Sigmoid colon (tissue), 7 donors: ENCODE results near the gene IL17RA. TPM values are rescaled to one million over a fixed set of nuclear protein-coding genes. Genes with fewer than 3 reads are reported as not detected.
A peak's percentile ranks its signal among the peaks of the same experiment; 100 is the strongest.

Experiments used
- DNase-seq: peaks from one replicate; pipeline ENCODE4 v3.0.0-alpha.2; 2019
- H3K27ac ChIP-seq, 4 donors: fragments of 200-600 bp; sonication (generic); one replicate each; pipeline ENCODE4 v1.5.1; 2016 to 2019; ENCODE audit warnings: mild to moderate bottlenecking in 1 of 4
- H3K27me3 ChIP-seq, 3 donors: fragments of 200-600 bp; sonication (generic); one replicate each; pipeline ENCODE4 v1.5.1; 2019; ENCODE audit warnings: mild to moderate bottlenecking in 1 of 3
- H3K36me3 ChIP-seq, 4 donors: fragments of 200-600 bp; sonication (generic); one replicate each; pipeline ENCODE4 v1.5.1; 2016 to 2019
- H3K4me1 ChIP-seq, 4 donors: fragments of 200-600 bp; sonication (generic); one replicate each; pipeline ENCODE4 v1.5.1; 2017 to 2019
- H3K4me3 ChIP-seq, 4 donors: fragments of 200-600 bp; sonication (generic); one replicate each; pipeline ENCODE4 v1.5.1; 2017 to 2019; ENCODE audit warnings: mild to moderate bottlenecking in 2 of 4, moderate library complexity in 1 of 4
- H3K9me3 ChIP-seq, 4 donors: fragments of 200-600 bp in 3 of 4; sonication (generic) in 3 of 4; one replicate each; pipeline versions ENCODE4 v1.5.1 to v1.6.1; 2013 to 2019
- CTCF ChIP-seq, 4 experiments: fragments of 450-650 bp in 3 of 4; fragments of 200-600 bp in 1 of 4; IDR thresholded peaks; one replicate each; pipeline ENCODE4 v1.5.1; 2016 to 2019; ENCODE audit warnings: antibody characterized with exemption in 4 of 4, mild to moderate bottlenecking in 3 of 4, moderate library complexity in 2 of 4
- EP300 ChIP-seq, 4 donors: sonication (generic); formaldehyde crosslinking; IDR thresholded peaks; one replicate each; pipeline ENCODE4 v1.6.1; 2017; ENCODE audit warnings: antibody characterized with exemption in 4 of 4
- POLR2A ChIP-seq, 2 donors: fragments of 450-650 bp; IDR thresholded peaks; one replicate each; pipeline ENCODE4 v1.6.1; 2016; ENCODE audit warnings: antibody characterized with exemption in 2 of 2, mild to moderate bottlenecking in 2 of 2, moderate library complexity in 2 of 2
- POLR2AphosphoS5 ChIP-seq, 4 donors: sonication (generic); formaldehyde crosslinking; IDR thresholded peaks; one replicate each; pipeline ENCODE4 v1.6.1; 2017; ENCODE audit warnings: antibody characterized with exemption in 4 of 4
- WGBS, 2 donors: extraction: QIAGEN DNeasy Blood & Tissue Kit; methylation state at CpG; one replicate each; pipeline ENCODE4 v1.1.7; 2013; 5-methylcytosine and 5-hydroxymethylcytosine counted together
- intact Hi-C: fragments of 100-400 bp; cut with DNase I; formaldehyde crosslinking; loops from one replicate; pipeline ENCODE4 v1.15.1; 2023
- polyA plus RNA-seq, 3 donors: library from polyadenylated mRNA; stranded (reverse); fragments of 200-250 nt; gene quantifications; one replicate each; pipeline ENCODE4 v1.2.3, GENCODE V29; 2013
- total RNA-seq, 4 donors: library from RNA; depleted of rRNA; stranded (reverse); fragments of >200 nt; gene quantifications; one replicate each; pipeline ENCODE4 v1.1.0, GENCODE V29; 2016
- donor health status: healthy with polysubstance abuse.
- donor health status: Bipolar disorder and iron deficiency.
- donor health status: healthy.

IL17RA gene
- total and polyA plus RNA-seq, 7 donors, result 1.2 to 10.4 (median 8.2) TPM

- 79 to 83% methylated on average over 3 of the region's 3 CpGs for WGBS, 2 donors
- peaks cover 0 to 45% (median 26%) of the 10 kb centered on the region in 4 donors for H3K4me1 ChIP-seq
- H3K9me3 ChIP-seq, result no peaks in the 10 kb centered on the region
- H3K27me3 ChIP-seq, result no peaks in the 10 kb centered on the region
- TF ChIP-seq CTCF (IDR thresholded peaks at IDR 0.05) (no peak), EP300 (IDR thresholded peaks at IDR 0.05) (no peak)
- no peak overlapping the region for H3K4me3 ChIP-seq
- no peak for DNase-seq
- H3K27ac ChIP-seq, result no peak overlapping the region
- H3K36me3 ChIP-seq, result no peaks in the 10 kb centered on the region
- intact Hi-C loops, result loop anchor here (5.0 kb wide), 2 partner anchors 74 to 481 kb away; partner anchors contain the start of genes BCL2L13 and IL17RA
Observed at GRCh38 chr22:17155941-17156340, 71.1 kb downstream of the IL17RA start.

GRCh38 chr22:17157714-17158113 is 72.9 kb downstream of the IL17RA start:
- Histone ChIP-seq H3K27ac (peak overlapping the region in 2 of 4 donors; percentile 91), H3K27me3 (no peaks in the 10 kb centered on the region), H3K9me3 (no peaks in the 10 kb centered on the region), H3K36me3 (no peaks in the 10 kb centered on the region), H3K4me3 (peak overlapping the region; percentile 44 to 77 (median 63)), H3K4me1 (peaks cover 0 to 45% (median 26%) of the 10 kb centered on the region in 4 donors)
- intact Hi-C loops, result loop anchor here (5.0 kb wide), 2 partner anchors 75 to 480 kb away; partner anchors contain the start of genes BCL2L13 and IL17RA
- no peak for DNase-seq
- no peak for TF ChIP-seq POLR2AphosphoS5 (IDR thresholded peaks at IDR 0.05)
- TF ChIP-seq CTCF (IDR thresholded peaks at IDR 0.05), result no peak
- no peak for TF ChIP-seq POLR2A (IDR thresholded peaks at IDR 0.05)
- TF ChIP-seq EP300 (IDR thresholded peaks at IDR 0.05), result no peak
- WGBS, 2 donors, result 76 to 92% methylated on average over 3 of the region's 3 CpGs

GRCh38 chr22:17158176-17158567 is 73.4 kb downstream of the IL17RA start:
- no peaks in the 10 kb centered on the region for H3K36me3 ChIP-seq
- H3K27me3 ChIP-seq, result no peaks in the 10 kb centered on the region
- H3K27ac ChIP-seq, result peak overlapping the region; percentile 88 to 93 (median 91)
- DNase-seq, result no peak
- intact Hi-C loops, result loop anchor here (5.0 kb wide), 2 partner anchors 76 to 479 kb away; partner anchors contain the start of genes BCL2L13 and IL17RA
- WGBS, 2 donors, result 36 to 52% methylated on average over 17 of the region's 17 CpGs
- TF ChIP-seq EP300 (IDR thresholded peaks at IDR 0.05), result no peak
- no peak for TF ChIP-seq POLR2AphosphoS5 (IDR thresholded peaks at IDR 0.05)
- no peak for TF ChIP-seq CTCF (IDR thresholded peaks at IDR 0.05)
- TF ChIP-seq POLR2A (IDR thresholded peaks at IDR 0.05), result no peak
- no peaks in the 10 kb centered on the region for H3K9me3 ChIP-seq
- peaks cover 0 to 45% (median 26%) of the 10 kb centered on the region in 4 donors for H3K4me1 ChIP-seq
- H3K4me3 ChIP-seq, result peak overlapping the region; percentile 44 to 77 (median 63)

GRCh38 chr22:17158568-17159503 is 74.0 kb downstream of the IL17RA start, which contains the start of gene HDHD5:
Gene HDHD5, minus strand, starts transcription at chr22:17159277. Its CDS starts 26 bp downstream, at chr22:17159251.
- Histone ChIP-seq H3K9me3 (no peaks in the 10 kb centered on the region), H3K36me3 (no peaks in the 10 kb centered on the region), H3K27ac (peak within 1 kb of the TSS; percentile 88 to 93 (median 91)), H3K4me1 (peaks cover 0 to 45% (median 26%) of the 10 kb centered on the region in 4 donors), H3K27me3 (no peaks in the 10 kb centered on the region), H3K4me3 (peak within 1 kb of the TSS; percentile 44 to 77 (median 63))
- WGBS, 2 donors, result 1% methylated on average over 114 of the region's 114 CpGs
- intact Hi-C loops, result loop anchor here (1.0 to 5.0 kb wide), 3 partner anchors 12 to 478 kb away; partner anchors contain the start of genes BCL2L13 and IL17RA
- peak; percentile 95 for DNase-seq
- TF ChIP-seq POLR2AphosphoS5 (IDR thresholded peaks at IDR 0.05) (peak in 3 of 4 donors; percentile 29 to 84 (median 70)), EP300 (IDR thresholded peaks at IDR 0.05) (no peak), POLR2A (IDR thresholded peaks at IDR 0.05) (peak; percentile 12 to 15), CTCF (IDR thresholded peaks at IDR 0.05) (no peak)
